Endothelial cell of umbilical vein (primary cell): ENCODE data around the gene SH3D19. TPM values are rescaled to one million over a fixed set of nuclear protein-coding genes. Genes with fewer than 3 reads are reported as not detected.

Experiments used
- BruUV-seq: library from RNA; stranded (reverse); fragments of 400-500 nt; replicated peaks from 2 replicates; lab custom pipeline; 2021; lab: Mats Ljungman, UMichigan
- CTCF ChIA-PET: fragments of 300-600, 350-600 bp; sonication (Branson Sonifier 250); formaldehyde crosslinking; loops from one replicate; lab custom pipeline; 2021; ENCODE audit warnings: antibody characterized with exemption, inconsistent platforms; lab: Charles Lee
- POLR2A ChIA-PET: fragments of 300-600, 350-600 bp; sonication (Branson Sonifier 250); formaldehyde crosslinking; loops from one replicate; lab custom pipeline; 2021; ENCODE audit warnings: antibody characterized with exemption, inconsistent platforms; lab: Charles Lee
- DNase-seq: peaks from one replicate; pipeline ENCODE4 v3.0.0-alpha.2; 2011; ENCODE audit warnings: low read depth, low spot score
- FAIRE-seq: peaks from 2 replicates; lab custom pipeline; 2011; peaks lifted over from hg19 to GRCh38; lab: Jason Lieb, UNC
- H2AFZ ChIP-seq: 2 replicates; pipeline ENCODE4 v1.6.0; 2012; ENCODE audit warnings: low read depth, low read length, control low read depth, inconsistent platforms
- H3K27ac ChIP-seq: 2 replicates; pipeline ENCODE4 v1.5.1; 2011; ENCODE audit warnings: low read depth, mild to moderate bottlenecking, control low read depth, low read length, moderate library complexity; ENCODE audit not compliant: insufficient read depth
- H3K27me3 ChIP-seq, 2 experiments: 2 replicates each; pipeline versions ENCODE4 v1.6.0 to v1.6.1; 2011; ENCODE audit warnings: low read length in 2 of 2, mixed read lengths in 1 of 2; ENCODE audit not compliant: control insufficient read depth in 2 of 2, insufficient read depth in 2 of 2
- H3K36me3 ChIP-seq, 2 experiments: 2 replicates in 1 of 2; 3 replicates in 1 of 2; pipeline ENCODE4 v1.5.1; 2011; ENCODE audit warnings: low read length in 2 of 2, mild to moderate bottlenecking in 1 of 2, moderate library complexity in 1 of 2; ENCODE audit not compliant: control insufficient read depth in 2 of 2, insufficient read depth in 2 of 2; ENCODE audit errors: extremely low read depth in 1 of 2
- H3K4me1 ChIP-seq: 3 replicates; pipeline ENCODE4 v1.5.1; 2011; ENCODE audit warnings: mild to moderate bottlenecking, low read length; ENCODE audit not compliant: control insufficient read depth, insufficient read depth; ENCODE audit errors: extremely low read depth
- H3K4me2 ChIP-seq: 2 replicates; pipeline ENCODE4 v1.6.1; 2011; ENCODE audit warnings: low read length, control low read depth, mixed read lengths; ENCODE audit not compliant: insufficient read depth
- H3K4me3 ChIP-seq, 3 experiments: fragments of 200-600 bp in 1 of 3; sonication (generic), shearing (Covaris generic) in 1 of 3; replicated peaks in 1 of 3; 2 replicates each; pipeline ENCODE4 v1.5.1; 2011 to 2016; ENCODE audit warnings: control low read depth in 3 of 3, low read length in 3 of 3, mild to moderate bottlenecking in 2 of 3, inconsistent platforms in 1 of 3, low read depth in 1 of 3, moderate library complexity in 1 of 3; ENCODE audit not compliant: insufficient read depth in 1 of 3
- H3K79me2 ChIP-seq: 2 replicates; pipeline ENCODE4 v1.6.0; 2012; ENCODE audit warnings: low read length, inconsistent platforms; ENCODE audit not compliant: control insufficient read depth, insufficient read depth
- H3K9ac ChIP-seq: replicated peaks from 2 replicates; pipeline ENCODE3; 2011; ENCODE audit warnings: low read length, control low read depth; ENCODE audit not compliant: insufficient read depth; ENCODE audit errors: extremely low read depth
- H3K9me1 ChIP-seq: replicated peaks from 3 replicates; pipeline ENCODE4 v1.6.0; 2011; ENCODE audit warnings: mild to moderate bottlenecking, low read length; ENCODE audit not compliant: control insufficient read depth, insufficient read depth; ENCODE audit errors: extremely low read depth
- H3K9me3 ChIP-seq: replicated peaks from 2 replicates; pipeline ENCODE4 v1.5.1; 2012; ENCODE audit warnings: low read length, inconsistent platforms; ENCODE audit not compliant: control insufficient read depth, insufficient read depth
- H4K20me1 ChIP-seq: replicated peaks from 2 replicates; pipeline ENCODE3; 2011; ENCODE audit warnings: mild to moderate bottlenecking, low read length; ENCODE audit not compliant: control insufficient read depth, insufficient read depth; ENCODE audit errors: extremely low read depth
- FOS ChIP-seq: IDR thresholded peaks from 2 replicates; pipeline ENCODE4 v1.6.1; 2011; ENCODE audit warnings: mild to moderate bottlenecking, low read length, moderate library complexity, borderline replicate concordance; ENCODE audit not compliant: insufficient read depth
- GATA2 ChIP-seq: IDR thresholded peaks from 2 replicates; pipeline ENCODE4 v1.7.0; 2011; ENCODE audit warnings: low read depth, mild to moderate bottlenecking, moderate library complexity, mixed read lengths, low read length; ENCODE audit not compliant: insufficient read length, insufficient read depth
- JUN ChIP-seq: IDR thresholded peaks from 2 replicates; pipeline ENCODE4 v1.6.1; 2011; ENCODE audit warnings: borderline replicate concordance, low read depth; ENCODE audit not compliant: insufficient read length, insufficient read depth
- MYC ChIP-seq: IDR thresholded peaks from one replicate; pipeline ENCODE4 v1.6.1; 2011; ENCODE audit warnings: mild to moderate bottlenecking, low read depth, low read length
- POLR2A ChIP-seq: IDR thresholded peaks from 2 replicates; pipeline ENCODE4 v1.6.1; 2012; ENCODE audit warnings: low read depth, mild to moderate bottlenecking, control low read depth, low read length
- POLR2AphosphoS5 ChIP-seq: IDR thresholded peaks from 2 replicates; pipeline ENCODE4 v1.6.1; 2012; ENCODE audit warnings: low read depth, mild to moderate bottlenecking, control low read depth, low read length, moderate library complexity; ENCODE audit not compliant: insufficient read depth
- dilution Hi-C: fragments of 300-500 bp; cut with MboI; formaldehyde crosslinking; loops from one replicate; pipeline ENCODE4 v1.15.0; 2019; ENCODE audit warnings: low sequenced_read_pairs; ENCODE audit not compliant: extremely low pct_ligation_motif_present
- intact Hi-C: fragments of 100-400 bp; cut with micrococcal nuclease; formaldehyde crosslinking; loops from one replicate; pipeline ENCODE4 v1.10.0; 2022
- polyA plus RNA-seq, 4 experiments: library from polyadenylated mRNA; depleted of rRNA in 3 of 4; stranded (reverse) in 3 of 4; unstranded in 1 of 4; fragments of >200 nt; gene quantifications; 2 replicates each; pipeline versions ENCODE4 v1.2.1 to v1.2.3, GENCODE V29; 2011 to 2012; ENCODE audit warnings: missing spikeins in 1 of 4
- total RNA-seq: library from RNA; stranded (reverse); gene quantifications from 2 replicates; pipeline ENCODE4 v1.2.3, GENCODE V29; 2021
- TF ChIP-seq, protein P1 (sequence below), 2 donors: IDR thresholded peaks; 1 replicate in 1 of 2; 2 replicates in 1 of 2; pipeline ENCODE4 v1.5.1; 2011; ENCODE audit warnings: low read length in 2 of 2, mild to moderate bottlenecking in 2 of 2, moderate library complexity in 2 of 2, control low read depth in 1 of 2, inconsistent platforms in 1 of 2, low read depth in 1 of 2; ENCODE audit not compliant: insufficient read depth in 1 of 2; ENCODE audit errors: extremely low read depth in 1 of 2

SH3D19 gene
- total and polyA plus RNA-seq, 2 donors (not counting 3 experiments of a cell fraction or from before 2014, with no cell fraction given), result 37.5 to 92.8 TPM

- peak overlapping the region; percentile 99 for H3K4me2 ChIP-seq
- peak overlapping the region in 2 of 3 experiments; percentile 48 to 86 for H3K4me3 ChIP-seq
- ChIA-PET POLR2A (no interaction called here), CTCF (interaction anchor here (0.7 to 6.3 kb wide), 5 partner anchors 9 to 47 kb away, joined by 3 to 30 read pairs (median 6); partner anchors contain the start of gene PRSS48)
- peaks cover 56% of the 10 kb centered on the region for H3K79me2 ChIP-seq
- no peaks in the 10 kb centered on the region for H3K9me3 ChIP-seq
- TF ChIP-seq POLR2AphosphoS5, result no peak
- no peak for TF ChIP-seq GATA2
- TF ChIP-seq JUN, result no peak
- TF ChIP-seq, protein P1, sequence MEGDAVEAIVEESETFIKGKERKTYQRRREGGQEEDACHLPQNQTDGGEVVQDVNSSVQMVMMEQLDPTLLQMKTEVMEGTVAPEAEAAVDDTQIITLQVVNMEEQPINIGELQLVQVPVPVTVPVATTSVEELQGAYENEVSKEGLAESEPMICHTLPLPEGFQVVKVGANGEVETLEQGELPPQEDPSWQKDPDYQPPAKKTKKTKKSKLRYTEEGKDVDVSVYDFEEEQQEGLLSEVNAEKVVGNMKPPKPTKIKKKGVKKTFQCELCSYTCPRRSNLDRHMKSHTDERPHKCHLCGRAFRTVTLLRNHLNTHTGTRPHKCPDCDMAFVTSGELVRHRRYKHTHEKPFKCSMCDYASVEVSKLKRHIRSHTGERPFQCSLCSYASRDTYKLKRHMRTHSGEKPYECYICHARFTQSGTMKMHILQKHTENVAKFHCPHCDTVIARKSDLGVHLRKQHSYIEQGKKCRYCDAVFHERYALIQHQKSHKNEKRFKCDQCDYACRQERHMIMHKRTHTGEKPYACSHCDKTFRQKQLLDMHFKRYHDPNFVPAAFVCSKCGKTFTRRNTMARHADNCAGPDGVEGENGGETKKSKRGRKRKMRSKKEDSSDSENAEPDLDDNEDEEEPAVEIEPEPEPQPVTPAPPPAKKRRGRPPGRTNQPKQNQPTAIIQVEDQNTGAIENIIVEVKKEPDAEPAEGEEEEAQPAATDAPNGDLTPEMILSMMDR (IDR thresholded peaks at IDR 0.05; ENCODE audit: extremely low read depth in 1 of 2, insufficient read depth in 1 of 2, low read depth in 1 of 2, low read length in 2 of 2), result no peak
- no peak for TF ChIP-seq POLR2A
- TF ChIP-seq MYC, result no peak
- TF ChIP-seq FOS, result no peak
- no TSS peak for BruUV-seq
- no peak overlapping the region for H2AFZ ChIP-seq
- peaks cover 24% of the 10 kb centered on the region for H3K4me1 ChIP-seq
- no peaks in the 10 kb centered on the region for H3K36me3 ChIP-seq
- dilution Hi-C loops (no loop called here), intact Hi-C loops (no loop called here)
- DNase-seq (peak; percentile 20), FAIRE-seq (no peak)
- no peaks in the 10 kb centered on the region for H3K9me1 ChIP-seq
- no peak overlapping the region for H3K27ac ChIP-seq
- no peaks in the 10 kb centered on the region for H3K27me3 ChIP-seq
- no peaks in the 10 kb centered on the region for H4K20me1 ChIP-seq
- peak overlapping the region; percentile 88 for H3K9ac ChIP-seq
Measured at GRCh38 chr4:151323667-151324066, 1.7 kb downstream of the SH3D19 start.
